ENCODE measurements around the gene SH3PXD2A. TPM values are rescaled to one million over a fixed set of nuclear protein-coding genes. Genes with fewer than 3 reads are reported as not detected.

The SH3PXD2A gene
- total RNA-seq, 1 donor from 2014 or later, result 38.6 TPM

- no peak overlapping the region for H3K4me3 Mint-ChIP-seq
- TF ChIP-seq CTCF (conservative IDR thresholded peaks at IDR 0.05), result no peak
- no peak overlapping the region for H3K27ac Mint-ChIP-seq
- no peaks in the 10 kb centered on the region for H3K4me1 Mint-ChIP-seq (ENCODE audit: unreplicated experiment)
- DNase-seq (ENCODE audit: extremely low spot score, unreplicated experiment), result no peak
- H3K9me3 Mint-ChIP-seq, result no peaks in the 10 kb centered on the region
- H3K36me3 Mint-ChIP-seq, result peaks cover 4% of the 10 kb centered on the region
- no peaks in the 10 kb centered on the region for H3K27me3 Mint-ChIP-seq
Measured at GRCh38 chr10:103630156-103630555, 225.2 kb downstream of the SH3PXD2A start.

GRCh38 chr10:103629581-103629980 lies 225.8 kb downstream of the SH3PXD2A start:
- no peak overlapping the region for H3K27ac Mint-ChIP-seq
- no peak overlapping the region for H3K4me3 Mint-ChIP-seq
- H3K27me3 Mint-ChIP-seq, result no peaks in the 10 kb centered on the region
- no peaks in the 10 kb centered on the region for H3K4me1 Mint-ChIP-seq (ENCODE audit: unreplicated experiment)
- DNase-seq (ENCODE audit: extremely low spot score, unreplicated experiment), result no peak
- no peaks in the 10 kb centered on the region for H3K9me3 Mint-ChIP-seq
- no peak for TF ChIP-seq CTCF (conservative IDR thresholded peaks at IDR 0.05)
- peaks cover 4% of the 10 kb centered on the region for H3K36me3 Mint-ChIP-seq

- peaks cover 4% of the 10 kb centered on the region for H3K36me3 Mint-ChIP-seq
- H3K4me3 Mint-ChIP-seq, result no peak overlapping the region
- no peak overlapping the region for H3K27ac Mint-ChIP-seq
- DNase-seq (ENCODE audit: extremely low spot score, unreplicated experiment), result no peak
- no peaks in the 10 kb centered on the region for H3K27me3 Mint-ChIP-seq
- TF ChIP-seq CTCF (conservative IDR thresholded peaks at IDR 0.05), result no peak
- no peaks in the 10 kb centered on the region for H3K4me1 Mint-ChIP-seq (ENCODE audit: unreplicated experiment)
- no peaks in the 10 kb centered on the region for H3K9me3 Mint-ChIP-seq
Measured at GRCh38 chr10:103627893-103628292, 227.5 kb downstream of the SH3PXD2A start.

- DNase-seq (ENCODE audit: extremely low spot score, unreplicated experiment), result no peak
- no peak for TF ChIP-seq CTCF (conservative IDR thresholded peaks at IDR 0.05)
- H3K36me3 Mint-ChIP-seq, result peaks cover 4% of the 10 kb centered on the region
- H3K9me3 Mint-ChIP-seq, result no peaks in the 10 kb centered on the region
- H3K4me3 Mint-ChIP-seq, result no peak overlapping the region
- H3K4me1 Mint-ChIP-seq (ENCODE audit: unreplicated experiment), result no peaks in the 10 kb centered on the region
- no peak overlapping the region for H3K27ac Mint-ChIP-seq
- H3K27me3 Mint-ChIP-seq, result no peaks in the 10 kb centered on the region
Measured at GRCh38 chr10:103627111-103627892, 228.1 kb downstream of the SH3PXD2A start.

GRCh38 chr10:103626178-103626577 lies 229.2 kb downstream of the SH3PXD2A start:
- no peak overlapping the region for H3K4me3 Mint-ChIP-seq
- no peak for DNase-seq (ENCODE audit: extremely low spot score, unreplicated experiment)
- H3K27ac Mint-ChIP-seq, result no peak overlapping the region
- no peaks in the 10 kb centered on the region for H3K4me1 Mint-ChIP-seq (ENCODE audit: unreplicated experiment)
- TF ChIP-seq CTCF (conservative IDR thresholded peaks at IDR 0.05), result no peak
- H3K27me3 Mint-ChIP-seq, result no peaks in the 10 kb centered on the region
- H3K36me3 Mint-ChIP-seq, result peaks cover 4% of the 10 kb centered on the region
- no peaks in the 10 kb centered on the region for H3K9me3 Mint-ChIP-seq

Data from type B pancreatic cell (in vitro differentiated cells).